SK-N-SH (cell line): ENCODE data around the gene PCK2. TPM values are rescaled to one million over a fixed set of nuclear protein-coding genes. Genes with fewer than 3 reads are reported as not detected.

Source experiments
- CTCF ChIA-PET: fragments of 300-600, 350-600 bp; formaldehyde crosslinking; extraction: SDS; loops from one replicate; lab custom pipeline; 2021; lab: Yijun Ruan, JAX
- POLR2A ChIA-PET: fragments of 350-600 bp; sonication (Branson Sonifier 250); formaldehyde crosslinking; extraction: SDS; loops from one replicate; lab custom pipeline; 2020; ENCODE audit warnings: antibody characterized with exemption, inconsistent platforms; lab: Yijun Ruan, JAX
- DNase-seq: peaks from one replicate; pipeline ENCODE4 v3.0.0; 2012
- H2AFZ ChIP-seq: fragments of 200-600 bp; sonication (generic); 2 replicates; pipeline ENCODE4 v1.8.1; 2016; ENCODE audit warnings: antibody characterized with exemption, mild to moderate bottlenecking, low read depth
- H3F3A ChIP-seq: fragments of 200-600 bp; sonication (generic); replicated peaks from 2 replicates; pipeline ENCODE3; 2016; ENCODE audit warnings: antibody characterized with exemption, mild to moderate bottlenecking; ENCODE audit not compliant: insufficient read depth
- H3K27ac ChIP-seq, 2 experiments: fragments of 200-500 bp in 1 of 2; fragments of 200-600 bp in 1 of 2; sonication (Bioruptor generic) in 1 of 2; sonication (generic), shearing (Covaris generic) in 1 of 2; 2 replicates each; pipeline versions ENCODE4 v1.5.1 to v1.6.1; 2014 to 2016; ENCODE audit warnings: low read depth in 2 of 2, inconsistent platforms in 1 of 2, low read length in 1 of 2, mild to moderate bottlenecking in 1 of 2, mixed read lengths in 1 of 2
- H3K27me3 ChIP-seq: fragments of 200-600 bp; sonication (generic), shearing (Covaris generic); 2 replicates; pipeline ENCODE4 v1.6.1; 2016; ENCODE audit warnings: mixed run types; ENCODE audit not compliant: insufficient read depth
- H3K36me3 ChIP-seq, 2 experiments: fragments of 200-500 bp in 1 of 2; fragments of 200-600 bp in 1 of 2; sonication (Bioruptor generic) in 1 of 2; sonication (generic) in 1 of 2; replicated peaks in 1 of 2; 2 replicates each; pipeline versions ENCODE3 to v1.5.1; 2014 to 2016; ENCODE audit warnings: low read length in 1 of 2, mild to moderate bottlenecking in 1 of 2; ENCODE audit not compliant: insufficient read depth in 2 of 2, control insufficient read depth in 1 of 2
- H3K4me1 ChIP-seq, 2 experiments: fragments of 200-500 bp in 1 of 2; fragments of 200-600 bp in 1 of 2; sonication (Bioruptor generic) in 1 of 2; sonication (generic), shearing (Covaris generic) in 1 of 2; 2 replicates each; pipeline versions ENCODE4 v1.5.1 to v1.6.1; 2014 to 2016; ENCODE audit warnings: low read depth in 1 of 2, low read length in 1 of 2, mixed run types in 1 of 2; ENCODE audit not compliant: insufficient read depth in 2 of 2, control insufficient read depth in 1 of 2
- H3K4me2 ChIP-seq: fragments of 200-600 bp; sonication (generic), shearing (Covaris generic); 2 replicates; pipeline ENCODE4 v1.6.1; 2017; ENCODE audit warnings: mixed run types
- H3K4me3 ChIP-seq, 2 experiments: fragments of 200-500 bp in 1 of 2; fragments of 200-600 bp in 1 of 2; sonication (Bioruptor generic) in 1 of 2; sonication (generic), shearing (Covaris generic) in 1 of 2; 2 replicates each; pipeline versions ENCODE4 v1.5.1 to v1.8.1; 2014 to 2016; ENCODE audit warnings: low read depth in 2 of 2, inconsistent platforms in 1 of 2, low read length in 1 of 2, mild to moderate bottlenecking in 1 of 2, mixed read lengths in 1 of 2, moderate library complexity in 1 of 2
- H3K79me2 ChIP-seq: fragments of 200-600 bp; sonication (generic); 2 replicates; pipeline ENCODE4 v1.8.1; 2017; ENCODE audit warnings: mild to moderate bottlenecking; ENCODE audit not compliant: insufficient read depth
- H3K9ac ChIP-seq: fragments of 200-600 bp; sonication (generic); 2 replicates; pipeline ENCODE4 v1.6.1; 2017; ENCODE audit warnings: mixed run types
- H3K9me2 ChIP-seq: fragments of 200-600 bp; sonication (generic); 2 replicates; pipeline ENCODE4 v1.6.1; 2017; ENCODE audit warnings: mixed run types
- H3K9me3 ChIP-seq: fragments of 200-600 bp; sonication (generic); 2 replicates; pipeline ENCODE4 v1.6.1; 2017; ENCODE audit warnings: mixed run types, mild to moderate bottlenecking, moderate library complexity
- H4K20me1 ChIP-seq: fragments of 200-600 bp; sonication (generic); 2 replicates; pipeline ENCODE4 v1.6.1; 2017; ENCODE audit warnings: mild to moderate bottlenecking, mixed run types; ENCODE audit not compliant: insufficient read depth
- EP300 ChIP-seq, 2 experiments: IDR thresholded peaks; 2 replicates each; pipeline versions ENCODE4 v1.4.0 to v1.6.1; 2012; ENCODE audit warnings: borderline replicate concordance in 1 of 2, low read depth in 1 of 2, low read length in 1 of 2
- FOXJ3 ChIP-seq: sonication (generic); formaldehyde crosslinking; IDR thresholded peaks from 2 replicates; pipeline ENCODE4 v1.5.1; 2020; ENCODE audit warnings: mild to moderate bottlenecking, missing genetic modification reagents
- IRF3 ChIP-seq: fragments of 150-350 bp; IDR thresholded peaks from 2 replicates; pipeline ENCODE4 v1.6.1; 2016; ENCODE audit warnings: mild to moderate bottlenecking, low read depth, low read length
- MAX ChIP-seq: IDR thresholded peaks from 2 replicates; pipeline ENCODE4 v1.4.0; 2012; ENCODE audit warnings: low read depth
- MEF2A ChIP-seq: IDR thresholded peaks from 2 replicates; pipeline ENCODE4 v1.4.0; 2012; ENCODE audit warnings: low read depth, borderline replicate concordance
- NRF1 ChIP-seq: IDR thresholded peaks from 2 replicates; pipeline ENCODE4 v1.6.1; 2012; ENCODE audit warnings: low read depth, mild to moderate bottlenecking, low read length
- RXRA ChIP-seq: IDR thresholded peaks from 2 replicates; pipeline ENCODE4 v1.4.0; 2012; ENCODE audit warnings: low read depth, mild to moderate bottlenecking, borderline replicate concordance
- SMC3 ChIP-seq: IDR thresholded peaks from 2 replicates; pipeline ENCODE4 v1.6.1; 2012; ENCODE audit warnings: low read depth, low read length, improper control_type of control experiment
- TCF12 ChIP-seq: IDR thresholded peaks from 2 replicates; pipeline ENCODE4 v1.4.0; 2012
- USF1 ChIP-seq: IDR thresholded peaks from 2 replicates; pipeline ENCODE4 v1.4.0; 2012; ENCODE audit warnings: low read depth, borderline replicate concordance
- USF2 ChIP-seq: fragments of 150-350 bp; IDR thresholded peaks from 2 replicates; pipeline ENCODE4 v1.6.1; 2017; ENCODE audit warnings: antibody characterized with exemption, low read length, low read depth, borderline replicate concordance
- WGBS: methylation state at CpG from one replicate; pipeline ENCODE4 v1.1.6; 2017; ENCODE audit warnings: low lambda C conversion rate; 5-methylcytosine and 5-hydroxymethylcytosine counted together
- polyA plus RNA-seq, 3 experiments: library from polyadenylated mRNA; depleted of rRNA; stranded (reverse); fragments of >200 nt; gene quantifications; 2 replicates each; pipeline ENCODE4 v1.2.3, GENCODE V29; 2012
- TF ChIP-seq, protein P1 (sequence below): IDR thresholded peaks from 2 replicates; pipeline ENCODE4; 2012
- TF ChIP-seq, protein P2 (sequence below): IDR thresholded peaks from 2 replicates; pipeline ENCODE4 v1.4.0; 2012; ENCODE audit warnings: low read depth, borderline replicate concordance

The PCK2 gene
- polyA plus RNA-seq, 1 of the 3 experiments (the other 2 are of a cell fraction) = 16.6 TPM

DNA sequence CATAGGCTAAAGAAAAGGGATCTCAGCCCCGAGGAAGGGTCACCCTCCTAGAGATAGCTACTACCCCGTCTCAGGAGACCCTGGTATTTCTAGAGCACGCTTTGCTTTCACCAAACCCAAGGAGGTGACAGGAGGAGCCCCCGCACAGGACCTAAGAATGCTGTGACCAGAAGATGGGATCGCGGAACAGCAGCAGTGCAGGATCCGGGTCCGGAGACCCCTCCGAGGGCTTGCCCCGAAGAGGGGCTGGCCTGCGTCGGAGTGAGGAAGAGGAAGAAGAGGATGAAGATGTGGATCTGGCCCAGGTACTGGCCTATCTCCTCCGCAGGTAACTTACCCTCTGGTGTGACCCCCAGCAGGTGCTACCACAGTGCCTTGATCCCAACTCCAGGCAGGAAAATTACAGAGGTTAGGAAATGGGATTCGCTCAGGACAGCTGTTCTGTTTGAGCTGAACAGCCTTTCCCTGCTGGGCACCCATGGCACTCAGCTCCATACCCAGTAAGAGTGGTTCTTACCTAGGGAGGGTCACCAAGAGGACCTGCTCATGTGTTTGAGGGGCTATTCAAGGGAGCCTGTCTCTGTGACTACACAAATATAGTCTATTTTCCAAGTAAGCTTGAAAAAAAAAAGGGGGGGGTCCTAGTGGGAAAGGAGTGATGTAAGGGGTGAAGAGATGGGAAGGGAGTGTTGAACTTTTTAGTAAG is 21.5 kb downstream of the PCK2 start:
- TF ChIP-seq RXRA = no peak
- no peak for TF ChIP-seq SMC3
- no peak for TF ChIP-seq USF1
- TF ChIP-seq NRF1 = no peak
- ChIA-PET POLR2A (interaction anchor here (0.6 to 3.2 kb wide), 9 partner anchors 15 to 81 kb away, joined by 5 to 28 read pairs (median 11); partner anchors contain the start of genes CARMIL3, EMC9, FITM1 and IRF9), CTCF (interaction anchor here (0.7 to 3.8 kb wide), 7 partner anchors 21 to 527 kb away, joined by 3 to 25 read pairs (median 5); partner anchors contain the start of genes IRF9 and PSME1)
- Histone ChIP-seq H2AFZ (peak overlapping the region; percentile 69; the same call in 1 of the 2 replicates), H3K4me1 (peaks cover 10 to 17% of the 10 kb centered on the region in 2 experiments), H3K4me2 (peak overlapping the region; percentile 90), H3K27me3 (no peaks in the 10 kb centered on the region), H3K9me2 (no peaks in the 10 kb centered on the region), H3K36me3 (peaks cover 12 to 34% of the 10 kb centered on the region in 2 experiments), H4K20me1 (no peaks in the 10 kb centered on the region), H3K27ac (peak overlapping the region in 1 of 2 experiments; percentile 76; a peak in 3 of 4 replicates), H3K9me3 (no peaks in the 10 kb centered on the region), H3F3A (peaks cover 11% of the 10 kb centered on the region), H3K79me2 (peaks cover 6% of the 10 kb centered on the region; the same call in 1 of the 2 replicates), H3K9ac (peak overlapping the region; percentile 79), H3K4me3 (peak overlapping the region; percentile 71 to 88)
- 0% methylated on average over 14 of the region's 14 CpGs for WGBS
- DNase-seq = no peak

DNA sequence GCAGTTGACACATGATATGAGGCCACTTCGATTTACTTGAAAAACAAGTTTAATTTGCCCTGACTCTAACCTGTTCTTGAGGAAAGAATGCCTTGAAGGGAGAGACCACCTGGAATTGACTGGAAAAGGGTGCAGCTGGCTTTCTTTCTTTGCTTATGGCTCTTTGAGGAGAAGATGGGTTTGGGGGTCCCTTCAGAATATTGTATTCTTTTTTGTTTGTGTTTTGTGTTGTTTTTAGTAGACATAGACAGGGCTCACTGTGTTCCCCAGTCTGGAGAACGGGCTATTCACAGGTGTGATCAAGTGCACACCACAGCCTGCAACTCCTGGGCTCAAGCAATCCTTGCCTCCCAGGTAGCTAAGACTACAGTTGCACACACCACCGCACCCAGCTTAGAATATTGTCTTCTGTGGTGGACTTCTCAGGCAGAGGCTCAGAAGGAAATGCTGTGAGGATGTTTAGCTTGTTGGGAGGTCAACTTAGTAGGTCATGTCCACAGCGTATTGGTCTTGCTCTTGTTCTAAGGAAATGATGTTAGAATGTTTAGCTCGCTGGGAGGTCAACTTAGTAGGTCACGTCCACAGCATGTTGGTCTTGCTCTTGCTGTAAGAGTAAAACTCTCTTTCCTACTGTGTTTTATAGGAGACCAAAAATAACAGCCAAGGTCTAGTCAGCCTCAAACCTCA is 22.2 kb downstream of the PCK2 start:
- Histone ChIP-seq H3K79me2 (peaks cover 6% of the 10 kb centered on the region; the same call in 1 of the 2 replicates), H3K4me2 (peak overlapping the region; percentile 90), H3K9me3 (no peaks in the 10 kb centered on the region), H3K27me3 (no peaks in the 10 kb centered on the region), H3F3A (peaks cover 11% of the 10 kb centered on the region), H3K4me1 (peaks cover 10 to 17% of the 10 kb centered on the region in 2 experiments), H3K36me3 (peaks cover 12 to 39% of the 10 kb centered on the region in 2 experiments), H3K4me3 (peak overlapping the region; percentile 17 to 88; a peak in 1 of 4 replicates), H3K9me2 (no peaks in the 10 kb centered on the region), H3K27ac (no peak overlapping the region), H2AFZ (no peak overlapping the region), H3K9ac (no peak overlapping the region; the same call in 1 of the 2 replicates), H4K20me1 (no peaks in the 10 kb centered on the region)
- no peak for TF ChIP-seq USF2
- TF ChIP-seq, protein P1, sequence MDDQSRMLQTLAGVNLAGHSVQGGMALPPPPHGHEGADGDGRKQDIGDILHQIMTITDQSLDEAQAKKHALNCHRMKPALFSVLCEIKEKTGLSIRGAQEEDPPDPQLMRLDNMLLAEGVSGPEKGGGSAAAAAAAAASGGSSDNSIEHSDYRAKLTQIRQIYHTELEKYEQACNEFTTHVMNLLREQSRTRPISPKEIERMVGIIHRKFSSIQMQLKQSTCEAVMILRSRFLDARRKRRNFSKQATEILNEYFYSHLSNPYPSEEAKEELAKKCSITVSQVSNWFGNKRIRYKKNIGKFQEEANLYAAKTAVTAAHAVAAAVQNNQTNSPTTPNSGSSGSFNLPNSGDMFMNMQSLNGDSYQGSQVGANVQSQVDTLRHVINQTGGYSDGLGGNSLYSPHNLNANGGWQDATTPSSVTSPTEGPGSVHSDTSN = no peak
- no peak for TF ChIP-seq TCF12
- TF ChIP-seq MAX = no peak
- TF ChIP-seq IRF3 = no peak
- TF ChIP-seq FOXJ3 (CRISPR knock-in tag) = no peak
- TF ChIP-seq, protein P2, sequence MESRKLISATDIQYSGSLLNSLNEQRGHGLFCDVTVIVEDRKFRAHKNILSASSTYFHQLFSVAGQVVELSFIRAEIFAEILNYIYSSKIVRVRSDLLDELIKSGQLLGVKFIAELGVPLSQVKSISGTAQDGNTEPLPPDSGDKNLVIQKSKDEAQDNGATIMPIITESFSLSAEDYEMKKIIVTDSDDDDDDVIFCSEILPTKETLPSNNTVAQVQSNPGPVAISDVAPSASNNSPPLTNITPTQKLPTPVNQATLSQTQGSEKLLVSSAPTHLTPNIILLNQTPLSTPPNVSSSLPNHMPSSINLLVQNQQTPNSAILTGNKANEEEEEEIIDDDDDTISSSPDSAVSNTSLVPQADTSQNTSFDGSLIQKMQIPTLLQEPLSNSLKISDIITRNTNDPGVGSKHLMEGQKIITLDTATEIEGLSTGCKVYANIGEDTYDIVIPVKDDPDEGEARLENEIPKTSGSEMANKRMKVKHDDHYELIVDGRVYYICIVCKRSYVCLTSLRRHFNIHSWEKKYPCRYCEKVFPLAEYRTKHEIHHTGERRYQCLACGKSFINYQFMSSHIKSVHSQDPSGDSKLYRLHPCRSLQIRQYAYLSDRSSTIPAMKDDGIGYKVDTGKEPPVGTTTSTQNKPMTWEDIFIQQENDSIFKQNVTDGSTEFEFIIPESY = no peak
- no peak for TF ChIP-seq MEF2A
- no peak for TF ChIP-seq EP300 (IDR thresholded peaks at IDR 0.05; ENCODE audit: borderline replicate concordance in 1 of 2, low read depth in 1 of 2, low read length in 1 of 2)
- TF ChIP-seq NRF1 = no peak
- 79% methylated on average over 6 of the region's 6 CpGs for WGBS
- ChIA-PET CTCF (interaction anchor here (0.8 to 3.8 kb wide), 6 partner anchors 7 to 70 kb away, joined by 3 to 16 read pairs (median 4); partner anchors contain the start of gene IRF9), POLR2A (interaction anchor here (0.9 to 3.2 kb wide), 2 partner anchors 20 kb away, joined by 5 to 21 read pairs; partner anchors contain the start of gene PSME1)
- DNase-seq = no peak
